H9 (cell line): ENCODE measurements around the gene C9orf43. TPM values are rescaled to one million over a fixed set of nuclear protein-coding genes. Genes with fewer than 3 reads are reported as not detected.

ENCODE experiments used
- DNase-seq: peaks from one replicate; pipeline ENCODE4 v3.0.0-alpha.2; 2017
- H2AFZ ChIP-seq: one replicate; pipeline ENCODE4 v1.6.1; 2013; ENCODE audit warnings: mild to moderate bottlenecking, low read length, control low read depth, moderate library complexity
- H2AK5ac ChIP-seq: 2 replicates; pipeline ENCODE4 v1.6.1; 2013; ENCODE audit warnings: low read length, control low read depth, mixed read lengths; ENCODE audit not compliant: insufficient read length
- H2BK120ac ChIP-seq: one replicate; pipeline ENCODE4 v1.6.1; 2013; ENCODE audit warnings: low read depth, mild to moderate bottlenecking, low read length, control low read depth, inconsistent platforms; ENCODE audit not compliant: poor library complexity, severe bottlenecking
- H2BK12ac ChIP-seq: 2 replicates; pipeline ENCODE4 v1.6.1; 2013; ENCODE audit warnings: low read length, control low read depth, mixed read lengths, low read depth; ENCODE audit not compliant: insufficient read length
- H2BK15ac ChIP-seq: 2 replicates; pipeline ENCODE4 v1.6.1; 2013; ENCODE audit warnings: low read depth, low read length, control low read depth
- H2BK20ac ChIP-seq: one replicate; pipeline ENCODE4 v1.6.1; 2013; ENCODE audit warnings: low read depth, mild to moderate bottlenecking, low read length, control low read depth, inconsistent platforms; ENCODE audit not compliant: poor library complexity, severe bottlenecking
- H2BK5ac ChIP-seq: 2 replicates; pipeline ENCODE4 v1.6.1; 2013; ENCODE audit warnings: low read length, control low read depth, mixed read lengths; ENCODE audit not compliant: insufficient read length
- H3K14ac ChIP-seq: 2 replicates; pipeline ENCODE4 v1.6.1; 2013; ENCODE audit warnings: low read length, control low read depth; ENCODE audit not compliant: insufficient read depth
- H3K18ac ChIP-seq: 2 replicates; pipeline ENCODE4 v1.6.1; 2013; ENCODE audit warnings: low read depth, mild to moderate bottlenecking, mixed read lengths, low read length, control low read depth; ENCODE audit not compliant: insufficient read length
- H3K23ac ChIP-seq: 2 replicates; pipeline ENCODE4 v1.6.1; 2013; ENCODE audit warnings: low read length, control low read depth, mixed read lengths, low read depth; ENCODE audit not compliant: insufficient read length
- H3K23me2 ChIP-seq: 2 replicates; pipeline ENCODE4 v1.6.1; 2013; ENCODE audit warnings: low read depth, mild to moderate bottlenecking, mixed read lengths, low read length, control low read depth; ENCODE audit not compliant: insufficient read length, poor library complexity, severe bottlenecking
- H3K27ac ChIP-seq: 2 replicates; pipeline ENCODE4 v1.5.1; 2013; ENCODE audit warnings: low read length, control low read depth, mixed read lengths, low read depth; ENCODE audit not compliant: insufficient read length
- H3K27me3 ChIP-seq: 2 replicates; pipeline ENCODE4 v1.6.1; 2013; ENCODE audit warnings: low read length, control low read depth, inconsistent platforms; ENCODE audit not compliant: insufficient read depth
- H3K4ac ChIP-seq: 2 replicates; pipeline ENCODE4 v1.6.1; 2013; ENCODE audit warnings: low read depth, mild to moderate bottlenecking, control low read depth, inconsistent platforms, low read length, moderate library complexity
- H3K4me1 ChIP-seq: 2 replicates; pipeline ENCODE4 v1.6.1; 2013; ENCODE audit warnings: low read length, control low read depth, inconsistent platforms; ENCODE audit not compliant: insufficient read depth
- H3K4me2 ChIP-seq: 2 replicates; pipeline ENCODE4 v1.6.1; 2013; ENCODE audit warnings: low read length, control low read depth, mixed read lengths; ENCODE audit not compliant: insufficient read length, insufficient read depth
- H3K56ac ChIP-seq: 2 replicates; pipeline ENCODE4 v1.6.1; 2013; ENCODE audit warnings: low read depth, mild to moderate bottlenecking, mixed read lengths, low read length, control low read depth; ENCODE audit not compliant: insufficient read length
- H3K79me1 ChIP-seq: 2 replicates; pipeline ENCODE4 v1.6.1; 2013; ENCODE audit warnings: low read depth, mild to moderate bottlenecking, moderate library complexity, low read length, control low read depth, inconsistent platforms; ENCODE audit not compliant: insufficient read depth, poor library complexity, severe bottlenecking
- H3K79me2 ChIP-seq: 2 replicates; pipeline ENCODE4 v1.6.1; 2013; ENCODE audit warnings: low read length, control low read depth, inconsistent platforms; ENCODE audit not compliant: insufficient read depth
- H3K9ac ChIP-seq: 2 replicates; pipeline ENCODE4 v1.6.1; 2013; ENCODE audit warnings: low read length, control low read depth, mixed read lengths; ENCODE audit not compliant: insufficient read length; ENCODE audit errors: extremely low read depth
- H3K9me3 ChIP-seq: one replicate; pipeline ENCODE4 v1.6.1; 2013; ENCODE audit warnings: low read depth, low read length, inconsistent platforms; ENCODE audit not compliant: control insufficient read depth
- H3T11ph ChIP-seq: one replicate; pipeline ENCODE4 v1.6.1; 2013; ENCODE audit warnings: mild to moderate bottlenecking, low read length, control low read depth, inconsistent platforms
- H4K20me1 ChIP-seq: one replicate; pipeline ENCODE4 v1.6.1; 2013; ENCODE audit not compliant: control insufficient read depth, insufficient read length, insufficient read depth
- H4K5ac ChIP-seq: 2 replicates; pipeline ENCODE4 v1.6.1; 2013; ENCODE audit warnings: low read depth, mild to moderate bottlenecking, mixed read lengths, low read length, control low read depth; ENCODE audit not compliant: insufficient read length
- H4K8ac ChIP-seq: replicated peaks from 2 replicates; pipeline ENCODE4 v1.6.1; 2013; ENCODE audit warnings: low read length, control low read depth, mixed read lengths, low read depth; ENCODE audit not compliant: insufficient read length
- H4K91ac ChIP-seq: 2 replicates; pipeline ENCODE4 v1.6.1; 2013; ENCODE audit warnings: low read depth, mild to moderate bottlenecking, moderate library complexity, mixed read lengths, low read length, control low read depth; ENCODE audit not compliant: insufficient read length
- H3K27ac Mint-ChIP-seq, 3 experiments: 2 replicates in 2 of 3; 3 replicates in 1 of 3; pipeline ENCODE4 v1.8.0; 2020 to 2021; ENCODE audit warnings: mixed read lengths in 3 of 3, mild to moderate bottlenecking in 1 of 3, moderate library complexity in 1 of 3
- H3K27me3 Mint-ChIP-seq: 2 replicates; pipeline ENCODE4 v1.8.0; 2021; ENCODE audit warnings: low read depth, mild to moderate bottlenecking, moderate library complexity, mixed read lengths
- H3K36me3 Mint-ChIP-seq, 3 experiments: 2 replicates in 2 of 3; 3 replicates in 1 of 3; pipeline ENCODE4 v1.8.0; 2020 to 2021; ENCODE audit warnings: low read depth in 3 of 3, mixed read lengths in 3 of 3; ENCODE audit not compliant: insufficient read depth in 1 of 3
- H3K4me1 Mint-ChIP-seq, 2 experiments: 2 replicates each; pipeline ENCODE4 v1.8.0; 2020; ENCODE audit warnings: mixed read lengths in 2 of 2
- H3K4me3 Mint-ChIP-seq, 2 experiments: 2 replicates in 1 of 2; 3 replicates in 1 of 2; pipeline ENCODE4 v1.8.0; 2020 to 2021; ENCODE audit warnings: mild to moderate bottlenecking in 2 of 2, mixed read lengths in 2 of 2, moderate library complexity in 1 of 2
- H3K9me3 Mint-ChIP-seq, 2 experiments: 2 replicates in 1 of 2; 3 replicates in 1 of 2; pipeline ENCODE4 v1.8.0; 2020; ENCODE audit warnings: mild to moderate bottlenecking in 2 of 2, mixed read lengths in 2 of 2, moderate library complexity in 1 of 2
- WGBS: extraction: QIAGEN DNeasy Blood & Tissue Kit; methylation state at CpG from one replicate; pipeline ENCODE4 v1.1.7; 2013; ENCODE audit warnings: missing lambda C conversion rate, low lambda C conversion rate, mixed read lengths; ENCODE audit not compliant: insufficient read length; ENCODE audit errors: extremely low coverage; 5-methylcytosine and 5-hydroxymethylcytosine counted together
- total RNA-seq: library from RNA; stranded (reverse); gene quantifications from 2 replicates; pipeline ENCODE4 v1.2.1, GENCODE V29; 2021
- TF ChIP-seq, protein P1 (sequence below): fragments of 200-600 bp; sonication (generic); conservative IDR thresholded peaks from 3 replicates; pipeline ENCODE4 v1.8.0; 2021; ENCODE audit warnings: antibody characterized with exemption, mild to moderate bottlenecking

Gene C9orf43
- total RNA-seq, 1 experiment from 2014 or later = 0.57 TPM

DNA sequence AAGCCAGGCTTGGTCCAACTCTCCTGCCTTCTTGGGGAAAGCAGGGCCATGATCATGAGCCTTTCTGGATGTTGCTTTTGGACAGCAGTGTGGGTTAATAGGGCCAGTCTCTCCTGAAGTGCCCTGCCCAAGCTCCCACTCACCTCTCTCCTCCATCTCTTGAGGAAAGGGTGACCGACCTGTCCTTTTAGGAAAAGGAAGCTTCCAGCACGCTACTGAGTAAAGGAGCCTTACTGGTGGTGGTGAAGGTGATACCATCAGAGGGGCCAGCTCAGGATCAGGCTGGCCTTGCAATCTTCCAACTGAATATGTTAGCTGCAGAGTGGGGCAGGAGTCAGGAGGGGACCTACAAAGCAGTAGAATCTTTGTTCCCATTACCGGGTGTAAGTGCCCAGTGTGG, 50.7 kb downstream of the C9orf43 start:
- Histone ChIP-seq H3K23ac (no peak overlapping the region), H4K5ac (no peak overlapping the region), H4K91ac (no peak overlapping the region), H3K4me2 (no peak overlapping the region), H3K27me3 (peaks cover 13% of the 10 kb centered on the region; the same call in 1 of the 2 replicates), H3K4ac (no peak overlapping the region), H3K79me2 (no peaks in the 10 kb centered on the region), H3K79me1 (no peaks in the 10 kb centered on the region), H3K18ac (no peak overlapping the region), H2BK12ac (no peak overlapping the region), H3K27ac (no peak overlapping the region), H3K9ac (no peak overlapping the region), H2BK20ac (no peak overlapping the region), H3K23me2 (peaks cover 9% of the 10 kb centered on the region), H2BK120ac (no peak overlapping the region), H3K4me1 (peaks cover 6% of the 10 kb centered on the region; the same call in 1 of the 2 replicates), H4K8ac (no peak overlapping the region), H2BK15ac (no peak overlapping the region), H2AK5ac (no peak overlapping the region), H3K56ac (no peak overlapping the region), H3T11ph (no peak overlapping the region), H4K20me1 (no peaks in the 10 kb centered on the region), H3K14ac (no peak overlapping the region), H2AFZ (no peak overlapping the region), H2BK5ac (no peak overlapping the region), H3K9me3 (no peaks in the 10 kb centered on the region)
- TF ChIP-seq, protein P1, sequence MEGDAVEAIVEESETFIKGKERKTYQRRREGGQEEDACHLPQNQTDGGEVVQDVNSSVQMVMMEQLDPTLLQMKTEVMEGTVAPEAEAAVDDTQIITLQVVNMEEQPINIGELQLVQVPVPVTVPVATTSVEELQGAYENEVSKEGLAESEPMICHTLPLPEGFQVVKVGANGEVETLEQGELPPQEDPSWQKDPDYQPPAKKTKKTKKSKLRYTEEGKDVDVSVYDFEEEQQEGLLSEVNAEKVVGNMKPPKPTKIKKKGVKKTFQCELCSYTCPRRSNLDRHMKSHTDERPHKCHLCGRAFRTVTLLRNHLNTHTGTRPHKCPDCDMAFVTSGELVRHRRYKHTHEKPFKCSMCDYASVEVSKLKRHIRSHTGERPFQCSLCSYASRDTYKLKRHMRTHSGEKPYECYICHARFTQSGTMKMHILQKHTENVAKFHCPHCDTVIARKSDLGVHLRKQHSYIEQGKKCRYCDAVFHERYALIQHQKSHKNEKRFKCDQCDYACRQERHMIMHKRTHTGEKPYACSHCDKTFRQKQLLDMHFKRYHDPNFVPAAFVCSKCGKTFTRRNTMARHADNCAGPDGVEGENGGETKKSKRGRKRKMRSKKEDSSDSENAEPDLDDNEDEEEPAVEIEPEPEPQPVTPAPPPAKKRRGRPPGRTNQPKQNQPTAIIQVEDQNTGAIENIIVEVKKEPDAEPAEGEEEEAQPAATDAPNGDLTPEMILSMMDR = no peak
- peaks cover 35% of the 10 kb centered on the region for H3K27me3 Mint-ChIP-seq
- peaks cover 28 to 31% of the 10 kb centered on the region in 2 experiments for H3K4me1 Mint-ChIP-seq
- H3K27ac Mint-ChIP-seq = no peak overlapping the region
- WGBS = no CpG with 5 or more reads among the region's 3 CpGs
- no peak overlapping the region for H3K4me3 Mint-ChIP-seq
- H3K36me3 Mint-ChIP-seq = no peaks in the 10 kb centered on the region
- no peak for DNase-seq
- no peaks in the 10 kb centered on the region for H3K9me3 Mint-ChIP-seq
